A673 (cell line): ENCODE results near the gene PGAP3. TPM values are rescaled to one million over a fixed set of nuclear protein-coding genes. Genes with fewer than 3 reads are reported as not detected.

Experiments
- BruUV-seq: library from RNA; stranded (reverse); fragments of 400-500 nt; replicated peaks from 2 replicates; lab custom pipeline; 2021; lab: Mats Ljungman, UMichigan
- CTCF ChIA-PET: fragments of 300-600 bp; sonication (Branson Sonifier 250); formaldehyde crosslinking; loops from one replicate; lab custom pipeline; 2022; ENCODE audit warnings: antibody characterized with exemption; lab: Charles Lee
- POLR2A ChIA-PET: fragments of 300-600 bp; sonication (Branson Sonifier 250); formaldehyde crosslinking; loops from one replicate; lab custom pipeline; 2022; ENCODE audit warnings: antibody characterized with exemption; ENCODE audit not compliant: low non-redundant PET; lab: Charles Lee
- DNase-seq: peaks from one replicate; pipeline ENCODE4 v3.0.0-alpha.2; 2015; ENCODE audit warnings: low spot score
- H3K27ac ChIP-seq: fragments of 200-600 bp; sonication (generic); 2 replicates; pipeline ENCODE4 v1.5.1; 2016; ENCODE audit warnings: mixed run types, low read depth, mild to moderate bottlenecking, mixed read lengths, antibody characterized with exemption, low read length; ENCODE audit not compliant: poor library complexity, severe bottlenecking
- H3K27me3 ChIP-seq: fragments of 200-600 bp; sonication (generic); replicated peaks from 2 replicates; pipeline ENCODE4 v1.6.1; 2017; ENCODE audit warnings: mixed run types, low read depth, mild to moderate bottlenecking, mixed read lengths, antibody characterized with exemption, low read length; ENCODE audit not compliant: insufficient read depth, poor library complexity
- H3K36me3 ChIP-seq: fragments of 200-600 bp; sonication (generic); 2 replicates; pipeline ENCODE4 v1.6.1; 2016; ENCODE audit warnings: mixed run types, mild to moderate bottlenecking, mixed read lengths, antibody characterized with exemption, low read length; ENCODE audit not compliant: insufficient read depth, poor library complexity, severe bottlenecking
- H3K4me1 ChIP-seq: fragments of 200-600 bp; sonication (generic); 2 replicates; pipeline ENCODE4 v1.6.1; 2017; ENCODE audit warnings: mixed run types, mild to moderate bottlenecking, mixed read lengths, antibody characterized with exemption, low read length; ENCODE audit not compliant: insufficient read depth, poor library complexity, severe bottlenecking
- H3K4me3 ChIP-seq: fragments of 200-600 bp; sonication (generic); 2 replicates; pipeline ENCODE4 v1.5.1; 2016; ENCODE audit warnings: low read depth, mixed run types, mild to moderate bottlenecking, mixed read lengths, low read length; ENCODE audit not compliant: poor library complexity, severe bottlenecking
- H3K9me3 ChIP-seq: fragments of 200-600 bp; sonication (generic); 2 replicates; pipeline ENCODE4 v1.6.1; 2016; ENCODE audit warnings: mixed run types, low read depth, mild to moderate bottlenecking, mixed read lengths, antibody characterized with exemption, low read length; ENCODE audit not compliant: poor library complexity, severe bottlenecking
- CTCF ChIP-seq: fragments of 300-800, 200-600 bp; sonication (generic); conservative IDR thresholded peaks from 2 replicates; pipeline ENCODE4 v1.5.1; 2017; ENCODE audit warnings: low read depth, mild to moderate bottlenecking, antibody characterized with exemption, low read length, moderate library complexity, mixed read lengths
- EZH2 ChIP-seq: fragments of 200-600 bp; sonication (generic); IDR thresholded peaks from 2 replicates; pipeline ENCODE4 v1.6.1; 2017; ENCODE audit warnings: borderline replicate concordance, low read depth, mild to moderate bottlenecking, mixed read lengths, antibody characterized with exemption, low read length; ENCODE audit not compliant: poor library complexity, severe bottlenecking
- intact Hi-C: fragments of 100-400 bp; cut with micrococcal nuclease; formaldehyde crosslinking; loops from one replicate; pipeline ENCODE4 v1.10.0; 2022; ENCODE audit not compliant: unreplicated experiment
- total RNA-seq: library from RNA; stranded (reverse); gene quantifications from 2 replicates; pipeline ENCODE4 v1.2.3, GENCODE V29; 2021

Gene PGAP3
- total RNA-seq, 1 experiment from 2014 or later = 3.6 TPM

GRCh38 chr17:39735882-39736281, 48.0 kb upstream of the PGAP3 start:
- Histone ChIP-seq H3K9me3 (no peaks in the 10 kb centered on the region), H3K4me1 (no peaks in the 10 kb centered on the region), H3K36me3 (no peaks in the 10 kb centered on the region), H3K4me3 (no peak overlapping the region), H3K27me3 (no peaks in the 10 kb centered on the region), H3K27ac (no peak overlapping the region)
- POLR2A ChIA-PET = no interaction called here
- BruUV-seq = no TSS peak
- TF ChIP-seq CTCF = no peak
- no peak for TF ChIP-seq EZH2
- intact Hi-C loops = no loop called here
- DNase-seq = no peak
- CTCF ChIA-PET = no interaction called here

DNA sequence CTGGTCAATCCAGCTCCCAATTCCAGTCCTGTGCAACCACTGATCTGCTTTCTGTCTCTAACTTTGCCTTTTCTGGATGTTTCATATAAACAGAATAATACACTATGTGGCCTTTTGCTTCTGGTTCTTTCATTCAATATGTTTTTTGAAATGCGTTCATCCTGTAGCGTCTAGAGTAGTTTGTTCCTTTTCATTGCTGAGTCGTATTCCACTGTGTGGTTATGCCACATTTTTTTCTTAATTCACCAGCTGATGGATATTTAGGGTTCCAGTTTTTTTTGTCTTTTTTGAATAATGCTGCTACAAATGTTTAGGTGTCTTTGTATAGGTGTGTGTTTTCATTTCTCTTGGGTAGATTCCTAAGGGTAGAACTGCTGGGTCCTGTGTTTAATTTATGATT, 44.7 kb upstream of the PGAP3 start:
- no peak for DNase-seq
- POLR2A ChIA-PET = no interaction called here
- Histone ChIP-seq H3K27ac (no peak overlapping the region), H3K4me3 (no peak overlapping the region), H3K36me3 (no peaks in the 10 kb centered on the region), H3K27me3 (no peaks in the 10 kb centered on the region), H3K4me1 (no peaks in the 10 kb centered on the region), H3K9me3 (no peaks in the 10 kb centered on the region)
- CTCF ChIA-PET = interaction anchor here (0.7 kb wide), 1 partner anchor 187 kb away, joined by 3 read pairs; no protein-coding TSS in a partner anchor
- BruUV-seq = no TSS peak
- intact Hi-C loops = no loop called here
- no peak for TF ChIP-seq EZH2
- no peak for TF ChIP-seq CTCF

- no peaks in the 10 kb centered on the region for H3K9me3 ChIP-seq
- no peaks in the 10 kb centered on the region for H3K27me3 ChIP-seq
- H3K36me3 ChIP-seq = no peaks in the 10 kb centered on the region
- intact Hi-C loops = no loop called here
- ChIA-PET CTCF (interaction anchor here (1.0 kb wide), 2 partner anchors 30 to 109 kb away, joined by 3 read pairs; partner anchors contain the start of gene ERBB2), POLR2A (interaction anchor here (0.6 kb wide), 1 partner anchor 37 kb away, joined by 3 read pairs; no protein-coding TSS in a partner anchor)
- peak; percentile 70 for DNase-seq
- BruUV-seq = TSS peak; percentile 80
- H3K4me1 ChIP-seq = no peaks in the 10 kb centered on the region
- peak within 1 kb of the TSS; percentile 68 for H3K27ac ChIP-seq
- TF ChIP-seq CTCF (peak; percentile 73), EZH2 (no peak)
- H3K4me3 ChIP-seq = peak within 1 kb of the TSS; percentile 60
These were observed 42.5 kb upstream of the PGAP3 start, which contains the start of gene MIEN1 for GRCh38 chr17:39730095-39730921. TSS of gene MIEN1 (minus strand) at chr17:39730532. CDS start at chr17:39730495, 37 bp downstream.
